Measurements from ENCODE around the gene KIF1C. TPM values are rescaled to one million over a fixed set of nuclear protein-coding genes. Genes with fewer than 3 reads are reported as not detected.

KIF1C gene
- total and polyA plus RNA-seq, 2 experiments from 2014 or later, result 39.8 to 72.7 TPM

DNA sequence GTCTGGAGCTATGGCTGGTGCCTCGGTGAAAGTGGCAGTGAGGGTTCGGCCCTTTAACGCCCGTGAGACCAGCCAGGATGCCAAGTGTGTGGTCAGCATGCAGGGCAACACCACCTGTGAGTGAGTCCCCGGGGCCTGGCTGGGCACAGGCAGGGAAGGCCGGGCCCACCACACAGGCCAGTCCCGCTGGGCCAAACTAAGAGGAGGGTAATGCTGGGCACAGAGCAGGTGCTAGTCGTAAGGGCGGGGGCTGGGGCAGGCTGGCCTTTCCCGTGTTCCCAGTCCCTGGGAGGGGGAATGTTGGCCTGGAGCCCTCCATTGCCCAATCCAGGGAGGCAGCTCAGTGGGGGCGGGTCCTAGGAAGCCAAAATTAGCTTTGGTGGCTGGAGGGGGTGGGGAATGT is 2.5 kb downstream of the KIF1C start:
- Histone ChIP-seq H3K9ac (peak overlapping the region; percentile 80), H3K9me3 (ENCODE audit: low read depth) (no peaks in the 10 kb centered on the region), H3K4me1 (ENCODE audit: insufficient read depth) (peaks cover 13% of the 10 kb centered on the region; the same call in 1 of the 2 replicates), H3K79me2 (ENCODE audit: insufficient read depth) (peaks cover 56% of the 10 kb centered on the region), H3K27ac (no peak overlapping the region), H2AFZ (no peak overlapping the region), H3K4me2 (ENCODE audit: unreplicated experiment) (peak overlapping the region; percentile 86), H3F3A (ENCODE audit: insufficient read depth) (no peaks in the 10 kb centered on the region), H4K20me1 (ENCODE audit: insufficient read depth) (no peaks in the 10 kb centered on the region), H3K36me3 (ENCODE audit: low read depth) (peaks cover 10% of the 10 kb centered on the region; the same call in 1 of the 2 replicates), H3K9me2 (ENCODE audit: insufficient read depth) (no peaks in the 10 kb centered on the region), H3K27me3 (replicated peaks; ENCODE audit: insufficient read depth) (no peaks in the 10 kb centered on the region), H3K4me3 (peak overlapping the region; percentile 94)
- in situ Hi-C loops (cut with MboI), result no loop called here
- DNase-seq, result peak; percentile 27
- TF ChIP-seq EZH2phosphoT487 (IDR thresholded peaks at IDR 0.05; ENCODE audit: insufficient read depth, low read depth) (no peak), EZH2 (IDR thresholded peaks at IDR 0.05; ENCODE audit: insufficient read depth, poor library complexity, severe bottlenecking) (no peak)
- 42 to 45% methylated on average over 8 to 11 of the region's 11 CpGs for WGBS, 2 experiments (ENCODE audit: low coverage in 1 of 2, low lambda C conversion rate in 2 of 2, missing lambda C conversion rate in 2 of 2)

DNA sequence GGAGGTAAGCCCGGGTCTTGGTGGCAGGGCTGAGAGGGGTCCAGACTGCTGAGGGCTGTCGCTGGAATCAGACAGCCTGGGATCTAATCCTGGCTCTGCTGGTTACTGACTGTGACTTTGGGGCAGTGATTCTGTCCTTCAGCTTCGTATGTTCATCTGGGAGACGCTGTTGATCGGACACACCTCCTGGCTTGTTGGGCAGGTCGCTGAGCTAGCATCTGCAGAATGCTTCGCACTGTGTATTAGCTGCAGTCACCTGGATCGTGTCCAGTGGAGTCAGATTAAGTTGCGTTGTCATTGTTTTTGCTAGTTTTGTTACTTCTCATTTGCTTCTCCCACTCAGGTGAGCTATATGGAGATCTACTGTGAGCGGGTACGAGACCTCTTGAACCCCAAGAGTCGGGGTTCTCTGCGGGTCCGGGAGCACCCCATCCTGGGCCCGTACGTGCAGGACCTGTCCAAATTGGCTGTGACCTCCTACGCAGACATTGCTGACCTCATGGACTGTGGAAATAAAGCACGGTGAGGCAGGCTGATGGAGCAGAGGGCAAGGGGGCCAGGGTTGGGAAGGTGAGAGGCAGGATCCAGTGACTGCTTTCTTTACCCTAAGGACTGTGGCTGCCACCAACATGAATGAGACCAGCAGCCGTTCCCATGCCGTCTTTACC is 4.5 kb downstream of the KIF1C start:
- Histone ChIP-seq H3F3A (ENCODE audit: insufficient read depth) (no peaks in the 10 kb centered on the region), H3K4me1 (ENCODE audit: insufficient read depth) (peaks cover 13% of the 10 kb centered on the region; the same call in 1 of the 2 replicates), H3K36me3 (ENCODE audit: low read depth) (peaks cover 23% of the 10 kb centered on the region; the same call in 1 of the 2 replicates), H3K27me3 (replicated peaks; ENCODE audit: insufficient read depth) (no peaks in the 10 kb centered on the region), H3K9ac (no peak overlapping the region), H2AFZ (no peak overlapping the region), H3K79me2 (ENCODE audit: insufficient read depth) (peaks cover 57% of the 10 kb centered on the region), H3K4me2 (ENCODE audit: unreplicated experiment) (no peak overlapping the region), H3K9me2 (ENCODE audit: insufficient read depth) (no peaks in the 10 kb centered on the region), H3K27ac (no peak overlapping the region), H3K4me3 (no peak overlapping the region), H4K20me1 (ENCODE audit: insufficient read depth) (no peaks in the 10 kb centered on the region), H3K9me3 (ENCODE audit: low read depth) (no peaks in the 10 kb centered on the region)
- TF ChIP-seq EZH2phosphoT487 (IDR thresholded peaks at IDR 0.05; ENCODE audit: insufficient read depth, low read depth) (no peak), EZH2 (IDR thresholded peaks at IDR 0.05; ENCODE audit: insufficient read depth, poor library complexity, severe bottlenecking) (no peak)
- no peak for DNase-seq
- in situ Hi-C loops (cut with MboI), result no loop called here
- 86 to 89% methylated on average over 20 of the region's 20 CpGs for WGBS, 2 experiments (ENCODE audit: low coverage in 1 of 2, low lambda C conversion rate in 2 of 2, missing lambda C conversion rate in 2 of 2)

DNA sequence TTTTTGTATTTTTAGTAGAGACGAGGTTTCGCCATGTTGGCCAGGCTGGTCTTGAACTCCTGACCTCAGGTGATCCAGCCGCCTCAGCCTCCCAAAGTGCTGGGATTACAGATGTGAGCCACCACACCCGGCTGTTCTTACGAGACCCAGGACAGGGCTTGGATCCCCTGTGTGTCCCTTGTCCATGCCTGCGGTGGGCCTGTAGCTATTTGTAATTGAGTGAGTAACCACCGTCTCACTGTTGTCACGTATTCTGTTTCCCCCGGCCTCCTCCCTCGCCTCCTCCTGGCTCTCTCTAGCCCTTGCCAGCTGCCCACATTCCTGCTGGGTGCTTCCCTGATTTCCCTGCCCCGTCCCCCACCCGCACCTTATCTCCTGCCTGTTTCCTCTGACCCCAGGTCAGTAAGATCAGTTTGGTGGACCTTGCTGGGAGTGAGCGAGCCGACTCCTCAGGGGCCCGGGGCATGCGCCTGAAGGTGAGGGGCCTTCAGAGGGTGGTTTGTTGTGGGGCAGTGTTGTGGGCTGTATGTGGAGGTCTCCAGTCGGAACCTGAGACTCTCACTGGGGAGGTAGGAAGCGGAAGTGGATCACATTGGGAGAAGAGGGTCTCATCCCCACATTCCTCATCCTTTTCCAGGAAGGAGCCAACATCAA is 5.6 kb downstream of the KIF1C start:
- TF ChIP-seq EZH2 (IDR thresholded peaks at IDR 0.05; ENCODE audit: insufficient read depth, poor library complexity, severe bottlenecking), result no peak
- TF ChIP-seq EZH2phosphoT487 (IDR thresholded peaks at IDR 0.05; ENCODE audit: insufficient read depth, low read depth), result no peak
- Histone ChIP-seq H3F3A (ENCODE audit: insufficient read depth) (no peaks in the 10 kb centered on the region), H3K27ac (no peak overlapping the region)

DNA sequence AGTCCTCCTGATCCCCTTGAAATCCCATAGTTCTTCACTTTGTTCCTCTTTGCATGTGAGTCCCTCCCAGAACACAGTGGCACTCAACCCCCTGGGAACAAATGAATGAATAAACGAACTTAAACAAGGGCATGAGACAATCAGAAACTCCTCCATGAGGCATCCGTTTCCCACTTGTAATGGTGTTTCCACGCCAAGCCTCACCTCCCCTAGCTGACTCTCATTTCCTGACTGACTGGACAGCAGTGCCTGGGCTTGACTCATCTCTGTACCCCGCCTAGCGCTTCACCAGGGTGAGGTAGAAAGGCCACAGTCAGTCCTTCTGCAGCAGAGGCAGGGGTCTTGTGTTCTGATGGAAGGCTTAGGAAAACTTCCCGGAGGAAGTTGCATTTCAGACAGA is 14.2 kb downstream of the KIF1C start:
- Histone ChIP-seq H3K9me2 (ENCODE audit: insufficient read depth) (no peaks in the 10 kb centered on the region), H3K36me3 (ENCODE audit: low read depth) (peaks cover 39% of the 10 kb centered on the region), H3K27ac (peak overlapping the region; percentile 52), H4K20me1 (ENCODE audit: insufficient read depth) (no peaks in the 10 kb centered on the region), H3K4me2 (ENCODE audit: unreplicated experiment) (no peak overlapping the region), H3K9me3 (ENCODE audit: low read depth) (no peaks in the 10 kb centered on the region), H3K79me2 (ENCODE audit: insufficient read depth) (no peaks in the 10 kb centered on the region), H3K9ac (no peak overlapping the region), H3F3A (ENCODE audit: insufficient read depth) (0 out of 2 replicates have a peak, but pooled peaks cover 4% of the 10 kb centered on the region), H3K4me3 (no peak overlapping the region), H3K4me1 (ENCODE audit: insufficient read depth) (peaks cover 10% of the 10 kb centered on the region), H3K27me3 (replicated peaks; ENCODE audit: insufficient read depth) (no peaks in the 10 kb centered on the region), H2AFZ (no peak overlapping the region)
- WGBS, 2 experiments (ENCODE audit: low coverage in 1 of 2, low lambda C conversion rate in 2 of 2, missing lambda C conversion rate in 2 of 2), result 60 to 68% methylated on average over 6 of the region's 6 CpGs
- in situ Hi-C loops (cut with MboI), result no loop called here
- TF ChIP-seq EZH2 (IDR thresholded peaks at IDR 0.05; ENCODE audit: insufficient read depth, poor library complexity, severe bottlenecking), result no peak
- DNase-seq, result peak; percentile 87

More for the DNA sequence above, 5.6 kb downstream of the KIF1C start:
- Histone ChIP-seq H4K20me1 (ENCODE audit: insufficient read depth) (no peaks in the 10 kb centered on the region), H3K9me2 (ENCODE audit: insufficient read depth) (no peaks in the 10 kb centered on the region), H3K36me3 (ENCODE audit: low read depth) (peaks cover 31% of the 10 kb centered on the region; the same call in 1 of the 2 replicates), H3K4me2 (ENCODE audit: unreplicated experiment) (no peak overlapping the region), H3K4me1 (ENCODE audit: insufficient read depth) (peaks cover 13% of the 10 kb centered on the region; the same call in 1 of the 2 replicates), H3K79me2 (ENCODE audit: insufficient read depth) (peaks cover 52% of the 10 kb centered on the region), H3K4me3 (no peak overlapping the region), H2AFZ (no peak overlapping the region), H3K9ac (no peak overlapping the region), H3K27me3 (replicated peaks; ENCODE audit: insufficient read depth) (no peaks in the 10 kb centered on the region), H3K9me3 (ENCODE audit: low read depth) (no peaks in the 10 kb centered on the region)
- 96 to 97% methylated on average over 17 to 18 of the region's 18 CpGs for WGBS, 2 experiments (ENCODE audit: low coverage in 1 of 2, low lambda C conversion rate in 2 of 2, missing lambda C conversion rate in 2 of 2)
- no peak for DNase-seq
- in situ Hi-C loops (cut with MboI), result no loop called here

Measured in GM23248 (cell line).